DND-41 (cell line): ENCODE data around the gene DNAH17.

Experiments
- ATAC-seq: fragments of 200-7000 bp; cut with Tn5 transposase; 3 replicates; pipeline ENCODE4 v1.9.1; 2021; ENCODE audit warnings: low read depth; ENCODE audit not compliant: insufficient read depth
- DNase-seq: peaks from one replicate; pipeline ENCODE4 v3.0.0-alpha.2; 2020
- H2AFZ ChIP-seq: 2 replicates; pipeline ENCODE4 v1.6.0; 2012; ENCODE audit warnings: low read depth, low read length
- H3K27ac ChIP-seq: 2 replicates; pipeline ENCODE4 v1.5.1; 2012; ENCODE audit warnings: low read length, inconsistent platforms
- H3K27me3 ChIP-seq: fragments of 200-600 bp; sonication (generic); 2 replicates; pipeline ENCODE4 v1.6.0; 2012; ENCODE audit warnings: low read length, mild to moderate bottlenecking, inconsistent platforms; ENCODE audit not compliant: insufficient read depth, poor library complexity
- H3K36me3 ChIP-seq: 2 replicates; pipeline ENCODE4 v1.5.1; 2012; ENCODE audit warnings: low read length, inconsistent platforms; ENCODE audit not compliant: insufficient read depth
- H3K4me1 ChIP-seq: 2 replicates; pipeline ENCODE4 v1.5.1; 2012; ENCODE audit warnings: mild to moderate bottlenecking, low read length; ENCODE audit not compliant: insufficient read depth
- H3K4me2 ChIP-seq: 2 replicates; pipeline ENCODE4 v1.6.0; 2012; ENCODE audit warnings: mild to moderate bottlenecking, moderate library complexity, low read length, inconsistent platforms; ENCODE audit not compliant: insufficient read depth
- H3K4me3 ChIP-seq, 2 experiments: fragments of 200-600 bp in 1 of 2; shearing (Covaris generic) in 1 of 2; 2 replicates each; pipeline ENCODE4 v1.5.1; 2012 to 2016; ENCODE audit warnings: inconsistent platforms in 2 of 2, low read length in 2 of 2, mild to moderate bottlenecking in 2 of 2, low read depth in 1 of 2, moderate library complexity in 1 of 2
- H3K79me2 ChIP-seq: 2 replicates; pipeline ENCODE4 v1.6.0; 2012; ENCODE audit warnings: low read length, inconsistent platforms; ENCODE audit not compliant: insufficient read depth
- H3K9ac ChIP-seq: 2 replicates; pipeline ENCODE4 v1.6.0; 2012; ENCODE audit warnings: low read depth, mild to moderate bottlenecking, inconsistent platforms, low read length, moderate library complexity
- H3K9me3 ChIP-seq: 2 replicates; pipeline ENCODE4 v1.5.1; 2012; ENCODE audit warnings: low read length, moderate library complexity, mild to moderate bottlenecking, inconsistent platforms; ENCODE audit not compliant: insufficient read depth, severe bottlenecking
- H4K20me1 ChIP-seq: 2 replicates; pipeline ENCODE4 v1.6.0; 2012; ENCODE audit warnings: low read length; ENCODE audit not compliant: insufficient read depth
- CTCF ChIP-seq: IDR thresholded peaks from 2 replicates; pipeline ENCODE4 v1.5.1; 2012; ENCODE audit warnings: borderline replicate concordance, low read length, moderate library complexity, mild to moderate bottlenecking; ENCODE audit not compliant: poor library complexity, severe bottlenecking; ENCODE audit errors: extremely low read depth
- EZH2 ChIP-seq: IDR thresholded peaks from 3 replicates; pipeline ENCODE4 v1.6.1; 2012; ENCODE audit warnings: borderline replicate concordance, low read depth, mild to moderate bottlenecking, moderate library complexity, low read length, inconsistent platforms; ENCODE audit not compliant: severe bottlenecking

The DNAH17 gene

DNA sequence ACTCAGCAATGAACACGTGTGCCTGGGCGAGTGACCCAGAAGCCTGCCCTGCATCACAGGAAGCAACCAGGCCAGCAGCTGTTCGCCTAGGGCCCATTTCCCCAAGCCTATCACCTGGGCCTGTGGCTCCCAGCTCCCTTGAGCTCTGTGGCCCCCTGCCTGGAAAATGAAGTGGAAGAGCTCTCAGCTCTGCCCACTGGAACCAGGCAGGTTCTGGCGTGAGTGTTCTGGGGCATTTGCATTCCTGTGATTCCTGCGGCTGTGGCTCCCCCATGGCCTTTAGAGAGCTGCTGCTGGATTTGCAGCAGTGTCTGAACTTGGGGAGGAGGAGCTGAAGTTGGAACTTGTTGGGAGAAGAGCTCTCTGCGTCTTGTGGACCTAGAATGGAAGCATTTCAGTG lies 175.9 kb downstream of the DNAH17 start:
- Histone ChIP-seq H3K4me1 (no peaks in the 10 kb centered on the region), H3K79me2 (peaks cover 16% of the 10 kb centered on the region; the same call in 1 of the 2 replicates), H3K4me3 (no peak overlapping the region), H2AFZ (no peak overlapping the region), H3K9me3 (no peaks in the 10 kb centered on the region), H3K4me2 (no peak overlapping the region), H4K20me1 (peaks cover 35% of the 10 kb centered on the region), H3K27ac (no peak overlapping the region), H3K27me3 (no peaks in the 10 kb centered on the region), H3K9ac (no peak overlapping the region), H3K36me3 (peaks cover 93% of the 10 kb centered on the region)
- TF ChIP-seq CTCF = no peak
- ATAC-seq (no peak), DNase-seq (no peak)

- Histone ChIP-seq H3K27ac (no peak overlapping the region), H3K9ac (no peak overlapping the region), H3K4me2 (no peak overlapping the region), H3K79me2 (peaks cover 17% of the 10 kb centered on the region; the same call in 1 of the 2 replicates), H4K20me1 (peaks cover 39% of the 10 kb centered on the region), H3K4me1 (no peaks in the 10 kb centered on the region), H3K27me3 (no peaks in the 10 kb centered on the region), H3K36me3 (peaks cover 97% of the 10 kb centered on the region), H3K4me3 (no peak overlapping the region), H3K9me3 (no peaks in the 10 kb centered on the region), H2AFZ (no peak overlapping the region)
- ATAC-seq (no peak), DNase-seq (no peak)
- TF ChIP-seq CTCF (no peak), EZH2 (no peak)
These were observed 176.5 kb downstream of the DNAH17 start for GRCh38 chr17:78400581-78401240.

DNA sequence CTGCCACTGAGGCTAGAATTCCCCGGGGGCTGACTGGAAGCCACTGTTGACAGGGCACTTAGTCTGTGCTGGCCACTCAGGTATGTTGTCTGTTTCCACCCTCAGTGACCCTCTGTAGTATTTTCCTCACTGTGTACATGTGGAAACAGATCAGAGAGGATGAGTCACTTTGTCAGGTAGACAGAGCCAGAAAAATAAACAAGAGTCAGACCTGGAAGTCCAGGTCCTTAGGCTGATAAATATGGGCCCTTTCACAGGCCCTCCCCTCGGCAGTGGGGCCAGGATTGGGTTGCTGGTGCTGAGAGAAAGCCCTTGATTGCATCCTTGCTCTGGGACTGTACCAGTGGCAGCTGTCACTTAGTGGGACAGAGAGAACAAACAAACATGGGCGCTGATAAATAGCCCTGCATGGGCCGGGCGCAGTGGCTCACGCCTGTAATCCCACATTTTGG lies 177.5 kb downstream of the DNAH17 start:
- no peak overlapping the region for H3K9ac ChIP-seq
- H3K4me2 ChIP-seq = no peak overlapping the region
- H3K27ac ChIP-seq = no peak overlapping the region
- no peaks in the 10 kb centered on the region for H3K27me3 ChIP-seq
- H3K9me3 ChIP-seq = no peaks in the 10 kb centered on the region
- no peak for ATAC-seq
- peaks cover 97% of the 10 kb centered on the region for H3K36me3 ChIP-seq
- H4K20me1 ChIP-seq = peaks cover 48% of the 10 kb centered on the region
- DNase-seq = no peak
- no peak for TF ChIP-seq EZH2
- TF ChIP-seq CTCF = no peak
- no peak overlapping the region for H2AFZ ChIP-seq
- H3K4me3 ChIP-seq = no peak overlapping the region
- H3K4me1 ChIP-seq = no peaks in the 10 kb centered on the region
- H3K79me2 ChIP-seq = peaks cover 23% of the 10 kb centered on the region
